Myometrial cell (primary cell): ENCODE results near the gene RGS5. TPM values are rescaled to one million over a fixed set of nuclear protein-coding genes. Genes with fewer than 3 reads are reported as not detected.

Experiments
- total RNA-seq: library from RNA; depleted of rRNA; stranded (reverse); fragments of >200 nt; gene quantifications from 2 replicates; pipeline ENCODE4 v1.2.3, GENCODE V29; 2015

RGS5 gene, protein sequence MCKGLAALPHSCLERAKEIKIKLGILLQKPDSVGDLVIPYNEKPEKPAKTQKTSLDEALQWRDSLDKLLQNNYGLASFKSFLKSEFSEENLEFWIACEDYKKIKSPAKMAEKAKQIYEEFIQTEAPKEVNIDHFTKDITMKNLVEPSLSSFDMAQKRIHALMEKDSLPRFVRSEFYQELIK
- total RNA-seq, result 1.4 and 4.4 TPM in 2 replicates

DNA sequence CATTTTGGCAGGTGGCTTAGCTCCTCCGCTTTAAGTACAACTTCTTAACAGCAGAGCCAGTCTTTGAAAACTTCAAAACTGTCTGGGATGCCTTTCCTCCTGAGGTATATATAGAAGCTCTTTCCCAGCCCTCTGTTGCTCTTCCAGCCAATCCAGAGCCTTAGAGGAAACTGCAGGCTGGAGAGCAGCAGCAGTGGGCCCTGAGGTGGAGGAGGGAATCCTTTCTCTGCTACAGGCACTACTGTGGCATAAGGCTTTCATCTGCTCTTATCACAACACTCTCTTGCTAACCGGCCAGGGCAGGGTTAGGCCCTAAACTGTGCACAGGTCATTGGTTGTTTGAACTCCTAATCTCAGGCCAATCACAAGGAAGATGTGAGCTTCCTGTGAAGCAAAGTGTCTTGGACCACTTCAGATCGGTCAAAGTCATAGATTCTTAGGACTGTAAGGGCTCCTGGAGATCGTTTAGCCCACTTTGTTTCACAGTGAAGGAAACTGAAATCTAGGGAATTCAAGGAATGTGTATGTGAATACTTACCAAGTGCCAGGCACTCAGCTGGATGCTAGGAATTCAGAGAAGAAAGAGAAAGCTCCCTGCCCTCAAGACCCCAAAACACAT is at the start of gene RGS5:
TSS of gene RGS5 (minus strand) at position 84 of the 619 bp plus-strand sequence. CDS start at position 3, 81 bp downstream.

Other genes with a start within 250 kb of the RGS5 start
- gene RGS4, start 133.6 kb downstream of the RGS5 start, total RNA-seq, result 231 and 232 TPM in 2 replicates
- 25.7 and 27.5 TPM in 2 replicates for gene NUF2, start 119.0 kb upstream of the RGS5 start, total RNA-seq